Measurements from ENCODE around the gene TACO1. TPM values are rescaled to one million over a fixed set of nuclear protein-coding genes. Genes with fewer than 3 reads are reported as not detected.

Gene TACO1
- total and polyA plus RNA-seq, 9 of the 15 experiments (the other 6 are each of a cell fraction or from before 2014, with no cell fraction given), result 10.3 to 41.6 (median 30.9) TPM

- TF ChIP-seq TFE3 (CRISPR knock-in tag; IDR thresholded peaks at IDR 0.05) (no peak), XRCC3 (IDR thresholded peaks at IDR 0.05) (no peak), ETV1 (tag; conservative IDR thresholded peaks at IDR 0.05; ENCODE audit: low read depth) (0 out of 2 replicates have a peak, but pooled peaks have one; percentile 19), ZNF76 (CRISPR knock-in tag; IDR thresholded peaks at IDR 0.05; ENCODE audit: borderline replicate concordance) (no peak), PPARD (CRISPR knock-in tag; IDR thresholded peaks at IDR 0.05) (no peak), SIN3B (IDR thresholded peaks at IDR 0.05; ENCODE audit: low read depth) (no peak), NFRKB (IDR thresholded peaks at IDR 0.05; ENCODE audit: low read depth) (0 out of 2 replicates have a peak, but pooled peaks have one; percentile 27), MEF2A (IDR thresholded peaks at IDR 0.05; ENCODE audit: control insufficient read depth, low read depth, low read length) (no peak), BCL6 (CRISPR knock-in tag; IDR thresholded peaks at IDR 0.05) (no peak), SREBF2 (CRISPR knock-in tag; IDR thresholded peaks at IDR 0.05) (no peak), SMAD3 (CRISPR knock-in tag; conservative IDR thresholded peaks at IDR 0.05) (no peak), NFE2 (IDR thresholded peaks at IDR 0.05; ENCODE audit: low read depth) (no peak), L3MBTL2 (IDR thresholded peaks at IDR 0.05) (peak; percentile 30; the same call in 1 of the 2 replicates), HDAC1 (IDR thresholded peaks at IDR 0.05) (no peak), CAMTA2 (CRISPR knock-in tag; conservative IDR thresholded peaks at IDR 0.05) (no peak), CTCFL (IDR thresholded peaks at IDR 0.05; ENCODE audit: borderline replicate concordance, insufficient read depth, low read depth, low read length, poor library complexity, severe bottlenecking) (no peak), CLOCK (CRISPR knock-in tag; IDR thresholded peaks at IDR 0.05; ENCODE audit: borderline replicate concordance) (no peak), NEUROD1 (IDR thresholded peaks at IDR 0.05; ENCODE audit: borderline replicate concordance, low read depth, low read length, partially characterized antibody) (no peak), ATF7 (IDR thresholded peaks at IDR 0.05) (peak; percentile 83), RAD21 (CRISPR knock-in tag; conservative IDR thresholded peaks at IDR 0.05 in 1 of 2, IDR thresholded peaks at IDR 0.05 in 1 of 2) (no peak), POLR2G (IDR thresholded peaks at IDR 0.05; ENCODE audit: low read depth, low read length) (no peak), DLX4 (CRISPR knock-in tag; IDR thresholded peaks at IDR 0.05) (no peak), NCOA4 (IDR thresholded peaks at IDR 0.05; ENCODE audit: partially characterized antibody) (no peak), RFX7 (CRISPR knock-in tag; IDR thresholded peaks at IDR 0.05) (no peak)
These were observed 33.5 kb downstream of the TACO1 start (continued) for GRCh38 chr17:63634163-63634562.

All from K562 (cell line).